Right lobe of liver (tissue), 4 donors: ENCODE results near the gene MS4A15.

ENCODE experiments used
- POLR2A ChIP-seq: fragments of 450-650 bp; IDR thresholded peaks from one replicate; pipeline ENCODE4 v1.6.1; 2017; ENCODE audit warnings: antibody characterized with exemption, mild to moderate bottlenecking
- TF ChIP-seq, protein P1 (sequence below), 4 donors: fragments of 200-600 bp in 3 of 4; fragments of 450-650 bp in 1 of 4; IDR thresholded peaks; one replicate each; pipeline versions ENCODE4 v1.5.1 to v1.8.0; 2016 to 2022; ENCODE audit warnings: antibody characterized with exemption in 4 of 4, mild to moderate bottlenecking in 2 of 4
- donor health status: DM: no; HTN: no; CAD: no.
- donor health status: DM: no; HTN: no; CAD: no.
- donor health status: DM: no; HTN: yes; CAD: no.

DNA sequence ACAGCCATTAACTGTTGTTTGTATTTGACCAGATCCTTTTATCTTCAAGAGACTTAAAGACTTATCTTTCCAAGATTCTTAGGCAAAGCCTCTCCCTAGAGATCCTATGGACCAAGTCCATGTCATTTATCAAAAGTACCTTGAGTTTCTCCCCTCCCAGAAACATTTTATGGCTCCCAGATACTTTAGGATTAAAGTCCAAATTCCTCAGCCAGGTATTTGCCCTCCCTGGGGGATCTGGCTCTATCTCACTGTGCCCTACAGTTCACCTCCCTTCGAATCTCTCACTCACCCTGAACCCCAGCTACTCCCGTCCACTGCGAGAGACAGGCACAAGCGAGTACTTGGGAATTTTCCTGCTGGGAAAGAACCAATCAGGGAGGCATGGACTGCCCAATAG lies 45.4 kb upstream of the MS4A15 start:
- TF ChIP-seq, protein P1, sequence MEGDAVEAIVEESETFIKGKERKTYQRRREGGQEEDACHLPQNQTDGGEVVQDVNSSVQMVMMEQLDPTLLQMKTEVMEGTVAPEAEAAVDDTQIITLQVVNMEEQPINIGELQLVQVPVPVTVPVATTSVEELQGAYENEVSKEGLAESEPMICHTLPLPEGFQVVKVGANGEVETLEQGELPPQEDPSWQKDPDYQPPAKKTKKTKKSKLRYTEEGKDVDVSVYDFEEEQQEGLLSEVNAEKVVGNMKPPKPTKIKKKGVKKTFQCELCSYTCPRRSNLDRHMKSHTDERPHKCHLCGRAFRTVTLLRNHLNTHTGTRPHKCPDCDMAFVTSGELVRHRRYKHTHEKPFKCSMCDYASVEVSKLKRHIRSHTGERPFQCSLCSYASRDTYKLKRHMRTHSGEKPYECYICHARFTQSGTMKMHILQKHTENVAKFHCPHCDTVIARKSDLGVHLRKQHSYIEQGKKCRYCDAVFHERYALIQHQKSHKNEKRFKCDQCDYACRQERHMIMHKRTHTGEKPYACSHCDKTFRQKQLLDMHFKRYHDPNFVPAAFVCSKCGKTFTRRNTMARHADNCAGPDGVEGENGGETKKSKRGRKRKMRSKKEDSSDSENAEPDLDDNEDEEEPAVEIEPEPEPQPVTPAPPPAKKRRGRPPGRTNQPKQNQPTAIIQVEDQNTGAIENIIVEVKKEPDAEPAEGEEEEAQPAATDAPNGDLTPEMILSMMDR (IDR thresholded peaks at IDR 0.05), result no peak
- TF ChIP-seq POLR2A, result no peak
